OCI-LY3 (cell line): ENCODE results near the gene RAPGEF5.

ENCODE experiments used
- H2AFZ ChIP-seq: fragments of 200-600, 300-600 bp; shearing (Covaris generic); 2 replicates; pipeline ENCODE4 v1.6.0; 2014; ENCODE audit warnings: antibody characterized with exemption, low read depth, low read length
- H3K27ac ChIP-seq: fragments of 200-600, 300-600 bp; sonication (generic); 2 replicates; pipeline ENCODE4 v1.5.1; 2014; ENCODE audit warnings: mild to moderate bottlenecking, low read length, moderate library complexity, mixed read lengths
- H3K27me3 ChIP-seq: fragments of 200-600, 300-600 bp; sonication (generic); 2 replicates; pipeline ENCODE4 v1.6.1; 2014; ENCODE audit warnings: low read depth, low read length, mixed read lengths
- H3K36me3 ChIP-seq: fragments of 200-600, 300-600 bp; sonication (generic); replicated peaks from 2 replicates; pipeline ENCODE3; 2014; ENCODE audit warnings: low read depth, low read length, mixed read lengths
- H3K4me1 ChIP-seq: fragments of 300-600, 200-600 bp; sonication (generic); 2 replicates; pipeline ENCODE4 v1.6.1; 2014; ENCODE audit warnings: low read length, mixed read lengths
- H3K4me2 ChIP-seq: fragments of 200-600, 300-600 bp; sonication (generic); 2 replicates; pipeline ENCODE4 v1.6.1; 2014; ENCODE audit warnings: low read length, mixed read lengths
- H3K4me3 ChIP-seq: fragments of 300-600, 200-600 bp; sonication (generic); 2 replicates; pipeline ENCODE4 v1.5.1; 2014; ENCODE audit warnings: antibody characterized with exemption, mild to moderate bottlenecking, low read length, moderate library complexity
- H3K79me2 ChIP-seq: fragments of 300-600, 200-600 bp; shearing (Covaris generic); 2 replicates; pipeline ENCODE4 v1.6.1; 2014; ENCODE audit warnings: mild to moderate bottlenecking, low read length, mixed read lengths
- H3K9ac ChIP-seq: fragments of 300-600, 200-600 bp; shearing (Covaris generic); 2 replicates; pipeline ENCODE4 v1.6.0; 2014; ENCODE audit warnings: mild to moderate bottlenecking, low read length, moderate library complexity
- H3K9me3 ChIP-seq: fragments of 200-600, 300-600 bp; shearing (Covaris generic); 2 replicates; pipeline ENCODE4 v1.6.1; 2014; ENCODE audit warnings: low read length, mixed read lengths; ENCODE audit not compliant: insufficient read depth
- H4K20me1 ChIP-seq: fragments of 200-600, 300-600 bp; sonication (generic); 2 replicates; pipeline ENCODE4 v1.6.1; 2016; ENCODE audit warnings: low read length, mixed read lengths; ENCODE audit not compliant: insufficient read depth
- EZH2phosphoT487 ChIP-seq: fragments of 200-600 bp; shearing (Covaris generic); IDR thresholded peaks from 2 replicates; pipeline ENCODE4 v1.6.1; 2018; ENCODE audit warnings: antibody characterized with exemption, mixed run types, low read depth
- TF ChIP-seq, protein P1 (sequence below): fragments of 200-600, 300-600 bp; sonication (generic); IDR thresholded peaks from 2 replicates; pipeline ENCODE4 v1.5.1; 2014; ENCODE audit warnings: antibody characterized with exemption, low read length, low read depth

RAPGEF5 gene

DNA sequence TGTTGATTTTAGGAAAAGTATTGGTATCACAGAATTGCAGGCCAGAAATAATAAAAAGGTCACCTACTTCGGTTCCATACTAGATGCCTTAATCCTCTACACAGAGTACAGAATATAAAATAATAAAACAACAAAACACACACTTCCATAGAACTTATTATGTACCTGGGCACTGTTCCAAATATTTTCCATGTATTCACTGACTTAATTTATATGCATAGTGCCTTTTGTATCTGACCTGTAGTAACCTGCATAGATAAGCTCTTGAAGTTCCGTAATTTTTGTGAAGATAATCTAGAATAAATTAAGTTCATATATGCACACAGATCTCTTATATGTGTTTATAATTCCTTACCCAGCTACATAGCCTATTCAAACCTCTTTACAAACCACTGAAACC is 78.3 kb downstream of the RAPGEF5 start:
- H3K27me3 ChIP-seq, result no peaks in the 10 kb centered on the region
- H3K4me3 ChIP-seq, result no peak overlapping the region
- TF ChIP-seq, protein P1, sequence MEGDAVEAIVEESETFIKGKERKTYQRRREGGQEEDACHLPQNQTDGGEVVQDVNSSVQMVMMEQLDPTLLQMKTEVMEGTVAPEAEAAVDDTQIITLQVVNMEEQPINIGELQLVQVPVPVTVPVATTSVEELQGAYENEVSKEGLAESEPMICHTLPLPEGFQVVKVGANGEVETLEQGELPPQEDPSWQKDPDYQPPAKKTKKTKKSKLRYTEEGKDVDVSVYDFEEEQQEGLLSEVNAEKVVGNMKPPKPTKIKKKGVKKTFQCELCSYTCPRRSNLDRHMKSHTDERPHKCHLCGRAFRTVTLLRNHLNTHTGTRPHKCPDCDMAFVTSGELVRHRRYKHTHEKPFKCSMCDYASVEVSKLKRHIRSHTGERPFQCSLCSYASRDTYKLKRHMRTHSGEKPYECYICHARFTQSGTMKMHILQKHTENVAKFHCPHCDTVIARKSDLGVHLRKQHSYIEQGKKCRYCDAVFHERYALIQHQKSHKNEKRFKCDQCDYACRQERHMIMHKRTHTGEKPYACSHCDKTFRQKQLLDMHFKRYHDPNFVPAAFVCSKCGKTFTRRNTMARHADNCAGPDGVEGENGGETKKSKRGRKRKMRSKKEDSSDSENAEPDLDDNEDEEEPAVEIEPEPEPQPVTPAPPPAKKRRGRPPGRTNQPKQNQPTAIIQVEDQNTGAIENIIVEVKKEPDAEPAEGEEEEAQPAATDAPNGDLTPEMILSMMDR, result no peak
- no peak overlapping the region for H2AFZ ChIP-seq
- H3K27ac ChIP-seq, result no peak overlapping the region
- no peaks in the 10 kb centered on the region for H3K36me3 ChIP-seq
- no peak overlapping the region for H3K9ac ChIP-seq
- H4K20me1 ChIP-seq, result no peaks in the 10 kb centered on the region
- no peaks in the 10 kb centered on the region for H3K79me2 ChIP-seq
- no peak overlapping the region for H3K4me2 ChIP-seq
- H3K4me1 ChIP-seq, result no peaks in the 10 kb centered on the region
- no peaks in the 10 kb centered on the region for H3K9me3 ChIP-seq

DNA sequence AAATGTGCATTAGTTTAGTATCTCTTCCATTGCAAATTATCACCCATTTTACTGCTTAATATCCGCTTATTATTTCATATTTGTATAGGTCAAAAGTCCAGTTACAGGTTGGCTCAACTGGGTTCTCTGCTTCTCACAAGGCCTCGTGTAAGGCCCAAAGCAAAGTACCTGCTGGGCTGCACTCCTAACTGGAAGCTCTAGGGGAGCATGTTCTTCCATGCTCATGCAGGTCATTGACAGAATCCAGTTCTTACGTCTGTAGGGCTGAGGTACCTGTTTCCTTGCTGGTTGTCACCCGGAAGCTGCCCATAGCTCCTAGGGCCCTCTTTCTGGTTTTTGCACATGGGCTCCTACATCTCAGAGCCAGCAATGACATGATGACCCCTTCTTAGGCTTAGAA is 79.6 kb downstream of the RAPGEF5 start:
- Histone ChIP-seq H3K9me3 (no peaks in the 10 kb centered on the region), H3K4me1 (no peaks in the 10 kb centered on the region), H3K4me3 (no peak overlapping the region), H4K20me1 (no peaks in the 10 kb centered on the region), H3K79me2 (no peaks in the 10 kb centered on the region), H3K27me3 (no peaks in the 10 kb centered on the region), H2AFZ (no peak overlapping the region), H3K36me3 (no peaks in the 10 kb centered on the region), H3K4me2 (no peak overlapping the region), H3K27ac (no peak overlapping the region), H3K9ac (no peak overlapping the region)
- TF ChIP-seq, protein P1, result no peak
- no peak for TF ChIP-seq EZH2phosphoT487

DNA sequence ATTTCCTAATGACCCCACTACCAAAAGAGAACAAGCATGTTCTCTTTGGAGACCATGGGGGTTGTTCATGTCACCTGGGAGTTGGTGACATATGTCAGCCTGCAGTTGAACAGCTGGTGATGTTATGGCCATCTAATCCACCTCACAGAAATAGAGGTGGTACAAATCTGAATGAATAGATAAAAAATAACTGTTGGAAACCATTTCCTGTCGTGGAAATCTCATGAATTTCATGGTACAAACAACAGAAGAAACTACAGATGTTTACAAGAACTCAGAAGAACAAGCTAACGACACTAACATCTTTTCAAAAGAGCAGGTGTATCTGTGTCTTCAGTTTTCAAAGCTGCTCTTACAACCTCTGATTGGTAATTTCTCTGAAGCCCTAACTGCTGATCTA is 81.3 kb downstream of the RAPGEF5 start:
- Histone ChIP-seq H3K27ac (no peak overlapping the region), H3K4me3 (no peak overlapping the region), H2AFZ (no peak overlapping the region), H3K9me3 (no peaks in the 10 kb centered on the region), H3K79me2 (no peaks in the 10 kb centered on the region), H3K27me3 (no peaks in the 10 kb centered on the region), H3K4me1 (no peaks in the 10 kb centered on the region), H3K36me3 (no peaks in the 10 kb centered on the region), H3K9ac (no peak overlapping the region), H3K4me2 (no peak overlapping the region), H4K20me1 (no peaks in the 10 kb centered on the region)
- TF ChIP-seq EZH2phosphoT487, result no peak

DNA sequence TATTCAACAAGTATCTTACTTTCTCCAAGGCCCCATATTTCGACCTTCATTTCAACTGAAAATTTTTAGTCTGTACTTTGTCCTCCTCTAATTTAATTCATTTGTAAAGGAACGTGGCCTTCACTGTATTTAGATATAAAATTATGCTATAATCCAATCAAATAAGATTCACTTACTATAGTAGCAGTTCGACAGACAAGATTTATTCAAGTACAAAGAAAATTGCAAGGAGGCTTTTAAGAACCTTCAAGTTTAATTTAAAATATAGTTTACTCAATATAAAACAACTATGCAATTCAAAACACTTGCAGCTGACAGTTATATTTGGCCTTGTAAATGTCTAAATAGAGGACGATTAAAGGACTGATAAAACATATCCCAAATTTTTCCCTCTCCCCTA is 85.6 kb downstream of the RAPGEF5 start:
- Histone ChIP-seq H3K4me2 (no peak overlapping the region), H3K9me3 (no peaks in the 10 kb centered on the region), H3K36me3 (no peaks in the 10 kb centered on the region), H3K27me3 (no peaks in the 10 kb centered on the region), H2AFZ (no peak overlapping the region), H3K79me2 (no peaks in the 10 kb centered on the region), H3K4me1 (peaks cover 11% of the 10 kb centered on the region), H3K4me3 (no peak overlapping the region), H3K27ac (no peak overlapping the region), H4K20me1 (no peaks in the 10 kb centered on the region), H3K9ac (no peak overlapping the region)
- TF ChIP-seq, protein P1, result no peak
- TF ChIP-seq EZH2phosphoT487, result no peak

DNA sequence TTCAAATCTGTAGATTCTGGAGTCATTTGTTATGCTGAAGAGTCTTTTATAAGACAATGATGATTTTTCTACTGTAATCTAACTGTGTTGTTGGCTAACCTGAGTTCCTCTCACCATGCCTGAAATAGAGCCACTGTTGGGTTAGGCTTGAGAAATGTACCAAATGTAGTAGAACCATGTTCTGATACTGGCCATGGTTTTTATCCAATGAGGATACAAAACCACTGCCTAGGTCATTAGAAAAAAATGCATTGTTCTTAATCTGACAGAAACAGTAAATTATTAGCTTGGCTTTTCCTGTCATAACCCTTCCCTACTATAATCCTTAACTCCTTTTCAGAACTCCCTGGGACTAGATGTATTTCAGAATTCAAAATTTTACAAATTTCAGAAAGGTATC is 86.6 kb downstream of the RAPGEF5 start:
- no peak overlapping the region for H3K9ac ChIP-seq
- no peaks in the 10 kb centered on the region for H3K27me3 ChIP-seq
- H3K27ac ChIP-seq, result no peak overlapping the region
- TF ChIP-seq, protein P1, result no peak
- TF ChIP-seq EZH2phosphoT487, result no peak
- no peaks in the 10 kb centered on the region for H3K9me3 ChIP-seq
- H3K79me2 ChIP-seq, result no peaks in the 10 kb centered on the region
- H4K20me1 ChIP-seq, result no peaks in the 10 kb centered on the region
- H3K4me3 ChIP-seq, result no peak overlapping the region
- no peak overlapping the region for H2AFZ ChIP-seq
- no peak overlapping the region for H3K4me2 ChIP-seq
- H3K36me3 ChIP-seq, result no peaks in the 10 kb centered on the region
- peaks cover 11% of the 10 kb centered on the region for H3K4me1 ChIP-seq
